ENCODE measurements around the gene SULT1A1.
A peak's percentile ranks its signal among the peaks of the same experiment; 100 is the strongest.
"Not testable (repeated sequence)": the region's sequence is repeated elsewhere in the genome, so short reads cannot be mapped to it uniquely, and the experiment has no call there.

SULT1A1 gene

DNA sequence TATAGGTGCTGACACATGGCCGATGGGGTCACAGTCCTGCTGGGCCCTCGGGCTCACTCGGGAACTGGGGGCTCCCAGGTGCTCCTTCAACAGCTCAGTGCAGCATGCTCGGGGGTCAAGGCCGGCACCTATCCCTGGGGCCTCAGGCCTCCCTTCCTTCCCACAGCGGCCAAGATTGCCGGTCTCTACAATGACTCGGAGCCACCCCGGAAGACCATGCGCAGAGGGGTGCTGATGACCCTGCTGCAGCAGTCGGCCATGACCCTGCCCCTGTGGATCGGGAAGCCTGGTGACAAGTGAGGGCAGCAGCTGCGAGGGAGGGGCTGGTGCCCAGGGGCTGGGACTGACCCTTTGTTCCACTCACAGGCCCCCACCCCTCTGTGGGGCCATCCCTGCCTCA, 19.9 kb downstream of the SULT1A1 start:
- no peak for DNase-seq

DNA sequence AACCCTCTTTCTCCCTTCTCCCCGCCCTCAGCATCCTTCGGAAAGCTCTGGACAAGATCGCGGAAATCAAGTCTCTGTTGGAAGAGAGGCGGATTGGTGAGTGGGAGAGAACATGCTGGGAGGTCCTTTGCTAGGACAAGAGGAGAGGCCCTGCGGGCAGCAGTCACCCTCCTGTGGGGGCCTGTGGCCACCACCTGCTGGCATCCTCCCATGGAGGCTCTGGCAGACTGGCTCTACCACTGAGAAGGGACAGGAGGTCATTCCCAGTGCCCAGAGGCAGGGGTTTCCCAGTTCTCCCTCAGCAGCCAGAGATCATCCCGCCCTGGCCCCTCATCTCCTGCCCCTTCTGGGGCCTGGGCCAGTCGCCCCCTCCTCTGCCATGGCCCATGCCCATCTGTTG, 20.8 kb downstream of the SULT1A1 start:
- no peak for DNase-seq

DNA sequence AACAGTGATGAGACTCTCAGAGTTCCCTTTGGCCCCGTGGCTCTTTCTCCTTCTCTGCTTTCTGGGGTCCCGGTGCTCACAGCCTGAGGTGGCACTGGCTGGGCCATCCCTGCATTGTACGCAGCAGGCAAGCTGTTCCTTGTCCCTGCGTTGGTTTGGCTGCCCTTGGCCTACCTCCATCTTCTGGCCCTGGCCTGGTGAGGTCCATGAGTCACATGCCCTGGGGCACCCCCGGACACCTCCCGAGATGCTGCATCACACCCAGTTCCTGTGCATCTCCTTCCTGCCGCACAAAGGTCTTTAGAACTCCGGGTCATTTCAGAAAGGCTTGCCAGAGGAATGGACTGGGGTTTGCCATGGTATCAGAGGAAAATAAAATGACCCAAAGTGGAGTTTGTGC, 22.5 kb downstream of the SULT1A1 start:
- no peak for DNase-seq

DNA sequence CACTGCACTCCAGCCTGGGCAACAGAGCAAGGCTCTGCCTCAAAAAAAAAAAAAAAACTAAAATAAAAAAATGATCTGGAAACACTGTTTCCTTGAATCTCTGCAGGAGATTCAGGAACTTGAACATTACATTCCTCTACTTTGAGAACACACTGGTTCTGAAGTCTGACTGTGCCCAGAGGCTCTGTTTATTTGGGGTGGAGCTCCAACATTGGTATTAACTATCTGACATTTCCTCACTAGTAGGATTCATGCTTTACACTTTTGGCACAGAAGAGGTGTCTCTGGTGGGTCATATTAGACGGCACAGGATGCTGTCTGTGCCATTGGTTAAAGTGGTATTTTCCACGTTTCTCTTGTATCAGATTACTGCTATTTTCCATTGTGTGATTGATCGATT, 23.4 kb downstream of the SULT1A1 start:
- DNase-seq, result no peak

DNA sequence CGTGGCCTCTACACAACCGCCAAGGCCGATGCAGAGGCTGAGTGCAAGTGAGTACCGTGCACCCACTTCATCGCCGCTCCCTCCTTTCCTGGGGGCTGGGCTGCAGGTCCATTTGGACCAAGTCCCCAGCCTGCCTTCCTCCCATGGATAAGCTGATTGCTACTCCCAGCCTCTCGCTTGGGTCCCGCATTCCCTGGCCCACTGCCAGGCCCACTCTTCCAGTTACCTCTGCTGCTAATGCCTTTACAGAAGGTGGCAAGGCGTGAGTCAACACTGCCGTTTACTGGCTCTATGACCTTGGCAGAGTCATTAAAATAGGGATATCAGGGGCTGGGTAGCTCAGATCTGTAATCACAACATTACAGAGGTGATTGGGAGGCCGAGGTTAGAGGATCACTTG, 24.2 kb downstream of the SULT1A1 start:
- DNase-seq, result no peak

DNA sequence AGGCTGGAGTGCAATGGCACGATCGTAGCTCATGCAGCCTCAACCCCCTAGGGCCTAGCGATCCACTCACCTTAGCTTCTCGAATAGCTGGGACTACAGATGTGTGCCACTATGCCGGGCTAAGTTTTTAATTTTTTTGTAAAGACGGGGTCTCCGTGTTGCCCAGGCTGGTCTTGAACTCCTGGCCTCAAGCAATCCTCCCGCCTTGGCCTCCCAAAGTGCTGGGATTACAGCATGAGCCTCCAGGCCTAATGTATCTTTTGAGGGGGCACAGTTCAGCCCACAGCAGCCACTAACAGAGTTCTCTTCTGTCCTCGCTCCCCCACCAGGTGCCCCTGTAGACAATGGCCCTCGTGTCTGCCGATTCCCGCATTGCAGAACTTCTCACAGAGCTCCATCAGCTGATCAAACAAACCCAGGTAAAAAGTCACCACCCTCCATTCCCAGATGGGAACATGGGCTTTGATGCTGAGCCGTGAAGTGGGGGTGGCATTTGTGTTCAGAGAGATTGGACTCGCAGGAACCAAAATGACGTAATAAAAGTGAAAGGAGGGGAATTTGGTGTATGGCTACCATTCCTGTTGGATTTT, 29.0 kb downstream of the SULT1A1 start:
- no peak for DNase-seq

DNA sequence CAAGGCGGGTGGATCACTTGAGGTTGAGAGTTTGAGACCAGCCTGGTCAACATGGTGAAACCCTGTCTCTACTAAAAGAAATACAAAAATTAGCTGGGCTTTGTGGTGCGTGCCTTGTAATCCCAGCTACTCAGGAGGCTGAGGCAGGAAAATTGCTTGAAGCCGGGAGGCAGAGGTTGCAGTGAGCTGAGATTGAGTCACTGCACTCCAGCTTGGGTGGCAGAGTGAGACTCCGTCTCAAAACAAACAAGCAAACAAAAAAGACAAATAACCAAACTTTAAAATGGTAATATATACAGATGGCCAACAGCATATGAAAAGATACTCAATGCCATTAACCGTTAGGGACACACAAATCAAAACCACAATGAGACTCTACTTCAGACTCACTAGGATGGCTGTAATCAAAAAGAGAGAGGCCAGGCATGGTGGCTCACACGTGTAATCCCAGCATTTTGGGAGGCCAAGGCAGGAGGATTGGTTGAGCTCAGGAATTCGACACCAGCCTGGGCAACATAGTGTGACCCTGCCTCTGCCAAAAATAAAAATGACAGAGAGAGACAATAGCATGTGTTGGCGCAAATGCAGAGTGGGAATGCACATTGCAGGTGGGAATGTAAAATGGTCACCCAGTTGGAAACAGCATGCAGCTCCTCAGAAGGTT, 34.3 kb downstream of the SULT1A1 start:
- no peak for DNase-seq

DNA sequence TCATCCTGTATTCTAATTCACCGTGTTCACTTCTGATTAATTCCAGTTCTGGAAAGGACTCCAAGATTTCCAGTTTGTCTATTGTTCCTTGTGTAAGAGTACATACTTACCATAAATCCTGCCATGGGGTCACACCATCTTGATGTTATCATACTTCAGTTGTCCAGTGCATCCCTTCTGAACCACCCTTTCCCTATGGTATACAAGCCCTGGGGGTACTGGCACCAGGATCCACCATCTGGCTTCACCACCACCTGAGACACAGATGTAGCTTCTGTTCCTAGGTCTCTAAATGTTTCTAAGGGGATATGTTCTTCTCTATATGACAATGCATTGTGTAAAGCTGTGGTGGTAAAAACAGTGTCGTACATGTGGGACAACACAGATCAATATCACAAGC, 34.9 kb downstream of the SULT1A1 start:
- DNase-seq, result no peak

DNA sequence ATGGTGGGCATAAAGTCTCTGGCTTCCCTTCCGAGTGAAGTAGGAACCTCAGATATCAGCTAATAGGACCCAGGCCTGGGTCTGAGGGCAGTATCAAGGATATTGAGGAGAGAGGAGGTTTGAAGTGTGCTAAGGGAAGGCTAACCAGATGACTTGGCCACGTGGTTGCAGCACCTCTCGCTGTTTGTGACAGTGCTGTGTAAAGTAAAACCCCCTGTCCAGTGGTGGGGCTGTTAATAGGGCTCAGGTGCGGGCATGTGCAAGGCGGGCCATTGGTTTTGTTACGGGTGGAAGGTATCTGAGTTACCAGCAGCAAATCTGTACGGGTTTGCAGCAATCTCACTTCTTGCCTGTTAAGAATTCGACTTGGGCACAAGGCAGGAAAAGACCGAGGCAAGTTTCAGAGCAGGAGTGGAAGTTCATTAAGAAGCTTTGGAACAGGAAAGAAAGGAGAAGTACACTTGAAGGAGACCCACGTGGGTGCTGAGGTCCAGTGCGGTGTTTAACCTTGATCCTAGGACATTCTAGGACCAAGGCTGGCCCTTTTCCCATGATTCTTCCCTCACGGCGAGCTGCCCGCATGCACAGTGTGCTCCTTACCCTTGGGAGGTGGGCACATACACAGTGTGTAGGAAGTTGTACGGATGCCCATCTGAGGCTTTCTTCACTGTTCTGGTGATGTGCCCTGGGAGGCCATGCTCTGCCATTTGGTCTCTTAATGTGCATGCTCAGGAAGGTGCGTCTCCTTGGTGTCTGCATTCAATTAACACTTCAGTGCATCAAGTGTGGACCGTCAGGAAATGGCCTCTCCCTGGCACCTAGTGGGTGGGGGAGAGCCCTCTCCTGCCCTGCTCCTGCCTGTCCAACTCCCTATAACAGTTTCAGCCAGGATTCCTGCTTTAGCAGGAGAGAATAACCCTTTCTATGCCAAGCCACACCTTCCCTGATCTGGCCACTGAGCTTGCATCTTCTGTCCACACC, 35.8 kb downstream of the SULT1A1 start:
- no peak for DNase-seq

DNA sequence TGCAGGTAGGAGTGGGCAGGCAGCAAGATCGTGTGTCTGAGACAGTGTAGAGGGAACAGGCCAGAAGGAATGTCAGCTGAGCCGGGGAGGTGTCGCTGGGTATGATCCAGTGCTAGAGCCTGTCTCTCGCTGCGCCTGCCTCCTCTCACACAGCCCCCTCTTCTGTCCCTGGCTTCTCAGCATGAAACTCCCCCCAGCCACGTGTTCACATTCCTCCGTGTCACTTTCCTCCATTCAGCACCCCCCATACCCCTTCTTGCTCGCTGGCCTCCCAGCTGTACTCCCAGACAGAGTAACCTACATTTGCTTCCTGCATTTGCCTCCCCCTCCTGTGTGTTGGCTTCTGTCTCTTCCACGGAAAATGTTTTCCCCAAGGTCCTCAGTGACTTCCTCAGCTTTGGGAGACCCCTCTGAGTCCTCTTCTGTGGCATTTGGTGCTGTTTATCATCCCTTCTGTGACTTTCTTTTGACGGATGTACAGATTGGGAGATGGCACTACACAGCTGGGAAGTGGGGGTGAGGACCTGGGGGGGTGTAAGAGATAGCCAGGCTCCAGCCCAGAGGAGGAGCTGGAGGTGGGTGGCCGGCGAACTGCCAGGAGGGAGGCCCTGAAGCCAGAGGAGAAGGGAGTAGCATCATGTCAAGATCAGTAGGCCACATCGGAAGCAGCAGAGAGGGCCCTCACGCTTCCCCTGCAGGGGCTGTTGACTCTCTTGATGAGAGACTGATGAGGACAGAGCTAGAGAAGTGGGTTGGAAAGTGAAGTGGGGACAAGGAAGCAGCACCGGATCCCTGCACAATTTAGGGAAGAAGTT, 36.9 kb downstream of the SULT1A1 start:
- DNase-seq, result peak; percentile 11

DNA sequence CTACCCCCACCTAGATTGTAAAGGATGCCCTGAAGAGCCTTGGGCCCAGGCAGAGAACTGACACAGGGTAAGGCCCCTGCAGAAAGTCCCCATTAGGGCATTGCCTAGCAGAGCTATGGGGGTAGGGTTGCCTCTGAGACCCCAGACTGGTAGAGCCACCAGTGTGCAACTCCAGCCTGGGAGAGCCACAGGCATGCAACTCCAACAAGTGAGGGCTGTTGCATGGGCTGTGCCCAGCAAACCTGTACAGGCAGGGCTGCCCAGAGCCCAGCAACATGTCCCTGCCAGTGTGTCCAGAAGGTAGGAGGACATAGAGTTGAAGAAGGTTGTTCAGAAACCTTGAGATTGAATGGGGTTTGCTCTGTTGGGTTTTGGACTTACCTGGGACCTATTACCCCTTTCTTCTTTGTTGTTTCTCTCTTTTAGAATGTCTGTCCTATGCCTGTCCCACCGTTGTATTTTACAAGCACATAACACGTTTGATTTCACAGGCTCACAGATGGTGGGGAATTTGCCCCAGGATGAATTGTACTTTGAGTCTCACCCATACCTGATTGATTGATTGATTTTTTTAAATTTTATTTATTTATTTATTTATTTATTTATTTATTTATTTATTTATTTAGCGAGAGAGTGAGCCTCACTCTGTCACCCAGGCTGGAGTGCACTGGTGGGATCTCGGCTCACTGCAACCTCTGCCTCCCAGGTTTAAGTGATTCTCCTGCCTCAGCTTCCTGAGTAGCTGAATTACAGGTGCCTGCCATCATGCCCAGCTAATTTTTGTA, 39.7 kb downstream of the SULT1A1 start:
- DNase-seq, result no peak

DNA sequence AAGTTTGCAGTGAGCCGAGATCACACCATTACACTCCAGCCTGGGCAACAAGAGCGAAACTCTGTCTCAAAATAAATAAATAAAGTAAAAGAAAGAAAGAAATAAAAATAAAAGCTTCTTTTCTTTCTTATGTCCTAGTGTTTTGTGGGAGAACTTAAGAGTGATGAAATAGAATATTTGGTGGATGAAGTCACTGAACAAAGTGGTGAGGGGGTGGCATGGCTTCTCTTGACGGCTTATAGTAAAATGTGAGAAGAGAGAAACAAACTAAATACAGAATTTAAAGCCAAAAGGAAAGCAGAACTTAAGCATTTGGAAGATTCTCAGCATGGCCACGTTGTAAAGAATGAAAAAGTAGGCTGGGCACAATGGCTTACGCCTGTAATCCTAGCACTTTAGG, 40.8 kb downstream of the SULT1A1 start:
- peak; percentile 9 for DNase-seq

DNA sequence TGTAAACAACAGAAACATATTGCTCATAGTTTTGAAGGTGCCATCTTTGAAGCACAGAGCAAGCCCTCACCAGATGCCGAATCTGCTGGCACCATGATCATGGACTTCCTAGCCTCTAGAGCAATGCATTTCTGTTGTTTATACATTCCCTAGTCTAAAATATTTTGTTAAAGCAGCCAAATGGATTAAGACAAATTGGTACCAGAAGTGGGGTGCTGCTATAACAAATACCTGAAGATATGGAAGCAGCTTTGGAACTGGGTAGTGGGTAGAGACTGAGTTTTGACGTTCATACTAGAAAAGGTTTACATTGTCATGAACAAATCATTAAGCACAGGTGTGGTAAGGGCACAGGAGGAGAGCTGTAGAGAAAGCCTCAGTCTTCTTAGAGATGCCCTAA, 42.6 kb downstream of the SULT1A1 start:
- no peak for DNase-seq

DNA sequence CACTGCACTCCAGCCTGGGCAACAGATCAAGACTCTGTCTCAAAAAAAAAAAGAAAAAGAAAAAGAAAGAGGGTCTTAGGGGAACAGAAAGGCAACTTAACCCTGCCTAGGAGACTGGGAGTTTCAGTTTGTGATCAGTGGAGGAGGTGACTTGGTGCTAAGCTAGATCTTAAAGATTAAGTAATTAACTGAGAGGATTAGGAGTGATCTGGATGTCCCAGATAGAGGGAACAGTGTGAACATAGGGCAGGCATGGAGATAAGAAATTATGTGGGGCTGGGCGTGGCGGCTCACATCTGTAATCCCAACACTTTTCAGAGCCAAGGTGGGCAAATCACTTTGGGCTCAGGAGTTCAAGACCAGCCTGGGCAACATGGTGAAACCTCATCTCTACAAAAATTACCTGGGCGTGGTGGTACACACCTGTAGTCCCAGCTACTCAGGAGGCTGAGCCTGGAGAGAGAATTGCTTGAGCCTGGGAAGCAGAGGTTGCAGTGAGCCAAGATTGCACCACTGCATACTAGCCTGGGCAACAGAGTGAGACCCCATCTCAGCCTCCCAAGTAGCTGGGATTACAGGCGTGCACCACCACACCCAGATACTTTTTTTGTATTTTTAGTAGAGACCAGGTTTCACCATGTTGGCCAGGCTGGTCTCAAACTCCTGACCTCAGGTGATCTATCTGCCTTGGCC, 43.5 kb downstream of the SULT1A1 start:
- not testable (repeated sequence) for DNase-seq

DNA sequence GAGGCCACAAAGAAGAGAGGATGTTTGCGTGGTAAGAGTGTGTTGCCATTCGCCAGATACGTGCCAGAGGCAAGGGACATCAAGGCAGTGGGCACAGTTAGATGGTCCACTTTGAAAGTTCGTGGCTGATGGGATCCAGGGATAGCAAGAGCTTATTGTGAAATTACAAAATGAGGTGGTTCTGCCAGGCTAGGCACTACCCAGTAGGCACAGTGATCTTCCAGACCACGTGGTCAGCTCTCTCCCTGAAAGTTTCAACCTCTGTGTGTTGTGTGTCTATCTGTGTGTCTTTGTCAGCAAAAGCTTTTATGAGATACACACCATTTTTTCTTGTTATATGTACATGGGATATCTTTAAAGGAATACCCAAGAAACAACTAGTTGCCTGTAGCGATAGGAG, 46.6 kb downstream of the SULT1A1 start:
- no peak for DNase-seq

DNA sequence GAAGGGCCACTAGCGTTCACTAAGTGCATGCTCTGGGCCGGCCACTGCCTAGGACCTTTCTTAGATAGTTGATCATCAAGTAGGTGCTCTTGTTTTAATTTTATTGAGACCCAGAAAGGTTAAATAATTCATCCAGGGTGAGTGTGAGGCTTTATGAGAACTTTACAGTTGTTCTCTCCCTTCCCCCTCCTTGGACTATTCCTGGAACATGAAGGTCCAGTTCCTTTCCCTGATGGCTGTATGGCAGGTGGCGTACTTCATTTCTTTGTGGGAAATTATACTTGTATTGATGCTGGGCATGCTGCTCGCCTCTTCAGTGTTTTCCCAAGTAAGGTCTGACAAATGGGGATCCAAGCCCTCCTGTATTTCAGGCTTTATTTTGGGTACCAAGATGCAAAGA, 47.6 kb downstream of the SULT1A1 start:
- no peak for DNase-seq

DNA sequence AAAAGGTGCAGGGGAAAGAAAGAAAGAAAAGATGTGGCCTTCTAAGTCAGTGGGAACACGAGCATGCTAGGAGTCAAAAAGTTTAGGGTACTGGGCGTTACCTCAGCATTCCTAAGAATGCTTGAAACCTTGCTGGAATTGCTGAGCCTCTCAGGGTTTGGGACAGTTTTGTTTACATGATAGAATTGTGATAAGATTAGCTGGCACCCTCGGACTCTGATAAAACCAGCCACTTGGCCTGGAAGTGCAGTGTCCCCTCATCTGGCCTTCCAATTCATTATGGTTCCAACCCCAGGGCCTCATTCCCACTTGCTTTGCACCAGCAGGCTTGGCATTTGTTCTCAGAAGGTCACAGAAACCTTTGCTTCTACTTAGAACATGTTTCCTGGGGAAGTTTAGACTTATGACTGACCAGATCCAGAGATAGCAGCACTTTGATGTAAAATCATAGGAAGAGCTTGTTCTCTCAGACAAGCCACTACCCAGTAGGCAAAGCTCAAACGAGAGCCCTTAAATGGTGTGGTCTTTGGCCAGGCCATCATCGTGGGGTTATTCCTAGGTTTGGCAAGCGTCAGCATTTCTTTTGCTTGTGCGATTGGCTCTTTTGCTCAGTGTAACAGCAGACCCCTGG, 48.2 kb downstream of the SULT1A1 start:
- DNase-seq, result no peak

DNA sequence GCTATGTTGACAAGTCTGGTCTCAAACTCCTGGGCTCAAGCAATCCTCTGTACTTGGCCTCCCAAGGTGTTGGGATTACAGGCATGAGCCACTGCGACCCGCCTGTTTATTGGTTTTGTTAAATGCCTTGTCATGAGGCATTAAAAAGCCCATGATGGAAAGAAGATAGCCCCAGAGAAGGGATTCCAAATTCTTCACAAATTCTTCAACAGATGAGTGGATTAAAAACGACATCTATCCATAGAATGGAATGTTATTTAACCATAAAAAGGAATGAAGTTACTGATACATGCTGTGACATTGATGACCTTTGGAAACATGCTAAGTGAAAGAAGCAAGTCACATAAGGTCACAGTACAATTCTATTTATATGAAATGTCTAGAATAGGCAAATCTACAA, 51.4 kb downstream of the SULT1A1 start:
- DNase-seq, result no peak

DNA sequence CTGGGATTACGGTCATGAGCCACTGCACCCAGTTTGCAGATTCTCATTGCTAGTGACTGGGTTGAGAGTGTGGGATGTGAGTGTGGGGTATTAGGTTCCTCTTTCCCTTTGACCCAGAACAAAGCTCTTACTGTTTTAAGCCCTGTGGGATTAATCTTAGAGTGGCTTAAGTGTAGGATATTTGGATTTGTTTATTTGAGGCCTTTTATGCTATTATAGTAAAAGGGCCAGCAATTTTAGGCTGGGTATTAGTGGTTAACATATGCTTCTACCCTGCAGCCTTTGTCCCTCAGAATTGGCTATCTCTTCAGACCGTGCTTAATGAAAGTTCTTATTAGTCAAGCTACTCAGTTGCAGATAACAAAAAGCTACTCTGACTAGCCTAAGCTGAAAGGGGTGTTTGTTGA, 52.9 kb downstream of the SULT1A1 start:
- DNase-seq, result peak; percentile 60

DNA sequence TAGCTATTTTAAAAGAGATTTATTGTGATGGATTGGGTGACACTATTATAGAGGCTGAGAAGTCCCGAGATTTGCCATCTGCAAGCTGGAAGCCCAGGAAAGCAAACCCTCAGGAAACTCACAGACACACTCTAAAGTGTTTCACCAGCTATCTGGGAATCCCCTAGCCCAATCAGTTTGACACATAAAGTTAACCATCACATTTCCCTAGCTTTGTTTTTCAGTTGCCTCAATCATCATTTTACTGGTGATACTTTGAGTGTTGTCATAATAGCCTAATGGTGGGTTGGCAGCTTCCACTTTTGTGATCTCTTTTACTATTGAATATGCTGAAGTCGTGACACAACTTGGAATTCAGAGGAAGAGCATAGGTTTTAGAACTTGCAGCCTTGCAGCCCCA, 54.3 kb downstream of the SULT1A1 start:
- no peak for DNase-seq
